AG09319 (cell line): Measurements from ENCODE around the gene SNX20.

Experiments
- DNase-seq: peaks from one replicate; pipeline ENCODE4 v3.0.0-alpha.2; 2010; ENCODE audit warnings: low read depth; ENCODE audit errors: extremely low read depth
- TF ChIP-seq, protein P1 (sequence below): IDR thresholded peaks from 2 replicates; pipeline ENCODE4 v1.5.1; 2011; ENCODE audit warnings: low read depth, mild to moderate bottlenecking, inconsistent platforms, low read length, moderate library complexity

SNX20 gene

GRCh38 chr16:50702725-50703124 lies 21.6 kb upstream of the SNX20 start:
- no peak for DNase-seq
- TF ChIP-seq, protein P1, sequence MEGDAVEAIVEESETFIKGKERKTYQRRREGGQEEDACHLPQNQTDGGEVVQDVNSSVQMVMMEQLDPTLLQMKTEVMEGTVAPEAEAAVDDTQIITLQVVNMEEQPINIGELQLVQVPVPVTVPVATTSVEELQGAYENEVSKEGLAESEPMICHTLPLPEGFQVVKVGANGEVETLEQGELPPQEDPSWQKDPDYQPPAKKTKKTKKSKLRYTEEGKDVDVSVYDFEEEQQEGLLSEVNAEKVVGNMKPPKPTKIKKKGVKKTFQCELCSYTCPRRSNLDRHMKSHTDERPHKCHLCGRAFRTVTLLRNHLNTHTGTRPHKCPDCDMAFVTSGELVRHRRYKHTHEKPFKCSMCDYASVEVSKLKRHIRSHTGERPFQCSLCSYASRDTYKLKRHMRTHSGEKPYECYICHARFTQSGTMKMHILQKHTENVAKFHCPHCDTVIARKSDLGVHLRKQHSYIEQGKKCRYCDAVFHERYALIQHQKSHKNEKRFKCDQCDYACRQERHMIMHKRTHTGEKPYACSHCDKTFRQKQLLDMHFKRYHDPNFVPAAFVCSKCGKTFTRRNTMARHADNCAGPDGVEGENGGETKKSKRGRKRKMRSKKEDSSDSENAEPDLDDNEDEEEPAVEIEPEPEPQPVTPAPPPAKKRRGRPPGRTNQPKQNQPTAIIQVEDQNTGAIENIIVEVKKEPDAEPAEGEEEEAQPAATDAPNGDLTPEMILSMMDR: no peak

DNA sequence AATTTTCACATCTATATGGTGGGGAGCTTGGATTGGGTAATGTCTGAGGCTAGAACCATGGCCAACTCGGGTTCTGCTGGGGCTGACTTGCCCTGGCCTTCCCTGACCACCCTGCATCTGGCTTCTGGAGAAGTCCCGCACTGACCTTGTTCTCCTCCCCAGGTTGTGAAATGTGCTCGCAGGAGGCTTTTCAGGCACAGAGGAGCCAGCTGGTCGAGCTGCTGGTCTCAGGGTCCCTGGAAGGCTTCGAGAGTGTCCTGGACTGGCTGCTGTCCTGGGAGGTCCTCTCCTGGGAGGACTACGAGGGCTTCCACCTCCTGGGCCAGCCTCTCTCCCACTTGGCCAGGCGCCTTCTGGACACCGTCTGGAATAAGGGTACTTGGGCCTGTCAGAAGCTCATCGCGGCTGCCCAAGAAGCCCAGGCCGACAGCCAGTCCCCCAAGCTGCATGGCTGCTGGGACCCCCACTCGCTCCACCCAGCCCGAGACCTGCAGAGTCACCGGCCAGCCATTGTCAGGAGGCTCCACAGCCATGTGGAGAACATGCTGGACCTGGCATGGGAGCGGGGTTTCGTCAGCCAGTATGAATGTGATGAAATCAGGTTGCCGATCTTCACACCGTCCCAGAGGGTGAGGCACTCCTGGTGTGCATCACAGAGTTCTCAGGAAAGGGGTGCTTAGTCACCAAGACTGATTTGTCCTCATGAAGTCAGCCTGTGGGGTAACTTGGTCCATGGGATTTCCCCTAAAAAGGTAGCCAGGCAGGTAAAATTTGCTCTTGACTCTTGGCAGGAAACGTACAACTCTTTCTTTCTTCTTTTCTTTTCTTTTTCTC lies 18.4 kb upstream of the SNX20 start:
- TF ChIP-seq, protein P1: no peak
- DNase-seq: no peak

DNA sequence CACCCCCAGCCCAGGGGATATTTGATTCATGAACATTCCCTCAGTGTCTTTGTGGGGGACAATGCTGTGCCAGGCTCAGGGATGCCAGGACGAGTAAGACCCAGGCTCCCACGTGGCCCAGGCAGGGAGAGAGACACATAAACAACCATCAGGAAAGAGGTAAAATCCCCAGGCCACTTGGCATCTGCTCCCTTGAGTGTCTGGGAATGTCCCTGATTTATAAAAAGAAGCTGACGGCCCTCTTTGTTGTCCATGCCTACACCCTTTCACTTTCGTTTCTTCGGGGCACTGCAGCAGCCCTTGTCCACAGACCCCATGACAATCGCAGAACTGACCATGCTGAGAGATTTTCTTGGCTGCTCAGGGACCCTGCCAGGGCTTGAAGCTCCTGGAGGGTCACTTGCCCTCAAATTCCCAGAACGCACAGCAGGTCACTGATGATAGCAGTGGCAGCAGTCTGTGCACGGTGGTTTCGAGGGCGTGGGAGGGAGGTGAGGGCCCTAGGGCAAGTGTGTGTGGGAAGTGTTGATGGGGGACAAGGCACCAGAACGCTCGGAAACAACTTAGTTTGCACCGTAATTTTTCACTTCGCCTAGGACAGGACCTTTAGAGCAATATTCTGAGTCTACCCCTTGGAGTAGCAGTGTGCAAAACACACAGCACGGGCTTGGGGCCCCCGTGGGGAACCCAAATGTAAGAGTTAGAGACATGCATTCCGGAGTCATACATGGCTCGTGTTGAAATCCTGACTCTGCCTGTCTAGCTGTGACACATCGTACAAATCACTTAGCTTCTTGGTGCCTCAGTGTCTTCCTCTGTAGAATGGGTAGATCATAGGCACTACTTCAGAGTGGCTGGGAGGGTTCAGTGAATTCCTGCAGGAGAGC lies 17.0 kb upstream of the SNX20 start:
- peak; percentile 8 for DNase-seq
- TF ChIP-seq, protein P1: no peak

- TF ChIP-seq, protein P1: no peak
- DNase-seq: no peak
These were observed 16.3 kb upstream of the SNX20 start for GRCh38 chr16:50697421-50697715.

GRCh38 chr16:50696575-50697420 lies 15.7 kb upstream of the SNX20 start:
- TF ChIP-seq, protein P1: no peak
- DNase-seq: no peak

DNA sequence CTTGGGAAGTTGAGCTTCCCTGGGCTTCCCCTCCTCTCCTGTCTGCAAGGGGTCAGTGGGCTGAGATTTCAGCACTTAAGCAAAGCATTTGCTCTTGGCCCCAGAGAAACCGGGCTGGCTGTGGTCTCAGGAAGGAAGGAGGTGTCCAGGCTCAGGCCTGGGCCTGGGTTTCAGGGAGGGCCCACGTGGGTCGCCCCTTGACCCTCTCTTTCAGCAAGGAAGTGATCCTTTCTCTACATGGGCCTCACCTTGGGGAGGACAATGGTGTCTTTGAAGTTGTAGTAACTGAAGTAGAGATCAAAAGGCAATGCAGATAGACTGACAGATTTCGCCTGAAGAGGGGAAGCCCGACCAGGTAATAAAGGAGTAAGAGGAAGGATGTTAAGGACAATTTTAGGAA lies 15.0 kb upstream of the SNX20 start:
- no peak for DNase-seq
- TF ChIP-seq, protein P1: no peak
